Liver (tissue), 9 donors: ENCODE results near the gene FAM43B. TPM values are rescaled to one million over a fixed set of nuclear protein-coding genes. Genes with fewer than 3 reads are reported as not detected.
A peak's percentile ranks its signal among the peaks of the same experiment; 100 is the strongest.
"Not testable (repeated sequence)": the region's sequence is repeated elsewhere in the genome, so short reads cannot be mapped to it uniquely, and the experiment has no call there.

Source experiments
- DNase-seq: peaks from one replicate; pipeline ENCODE4 v3.0.0-alpha.2; 2017; ENCODE audit warnings: low spot score
- H3K27ac ChIP-seq, 2 donors: one replicate each; pipeline ENCODE4 v1.7.0; 2013; ENCODE audit warnings: inconsistent platforms in 2 of 2, low read length in 2 of 2, control low read depth in 1 of 2, low read depth in 1 of 2, mild to moderate bottlenecking in 1 of 2
- H3K27me3 ChIP-seq, 4 donors: one replicate each; pipeline versions ENCODE4 v1.6.1 to v1.7.0; 2013; ENCODE audit warnings: low read length in 3 of 4, inconsistent platforms in 1 of 4, mild to moderate bottlenecking in 1 of 4, moderate library complexity in 1 of 4; ENCODE audit not compliant: control insufficient read depth in 4 of 4, insufficient read depth in 4 of 4
- H3K36me3 ChIP-seq, 4 donors: one replicate each; pipeline versions ENCODE4 v1.6.1 to v1.7.0; 2013; ENCODE audit warnings: low read length in 3 of 4, mild to moderate bottlenecking in 3 of 4, low read depth in 1 of 4, moderate library complexity in 1 of 4; ENCODE audit not compliant: control insufficient read depth in 4 of 4, insufficient read depth in 3 of 4
- H3K4me1 ChIP-seq, 4 donors: one replicate each; pipeline versions ENCODE4 v1.6.1 to v1.7.0; 2013; ENCODE audit warnings: low read length in 3 of 4, mild to moderate bottlenecking in 3 of 4, moderate library complexity in 1 of 4; ENCODE audit not compliant: control insufficient read depth in 4 of 4, insufficient read depth in 4 of 4
- H3K4me3 ChIP-seq, 3 donors: one replicate each; pipeline versions ENCODE4 v1.6.1 to v1.7.0; 2013; ENCODE audit warnings: low read length in 3 of 3, control low read depth in 1 of 3, low read depth in 1 of 3, mild to moderate bottlenecking in 1 of 3
- H3K9ac ChIP-seq, 2 donors: one replicate each; pipeline ENCODE4 v1.7.0; 2013; ENCODE audit warnings: low read length in 2 of 2, mild to moderate bottlenecking in 2 of 2, moderate library complexity in 2 of 2, control low read depth in 1 of 2, low read depth in 1 of 2
- H3K9me3 ChIP-seq, 4 donors: one replicate each; pipeline versions ENCODE4 v1.6.1 to v1.7.0; 2013; ENCODE audit warnings: low read length in 3 of 4; ENCODE audit not compliant: control insufficient read depth in 4 of 4
- CTCF ChIP-seq: fragments of 150-350 bp; IDR thresholded peaks from 2 replicates; pipeline ENCODE4 v1.5.1; 2017; ENCODE audit warnings: improper control_type of control experiment, low read depth, low read length; ENCODE audit not compliant: missing input control
- FOXA2 ChIP-seq: IDR thresholded peaks from 2 replicates; pipeline ENCODE4 v1.6.1; 2016; ENCODE audit warnings: antibody characterized with exemption
- GABPA ChIP-seq, 2 donors: IDR thresholded peaks in 1 of 2; conservative IDR thresholded peaks in 1 of 2; 2 replicates each; pipeline ENCODE4 v1.6.1; 2016; ENCODE audit warnings: antibody characterized with exemption in 2 of 2, mild to moderate bottlenecking in 1 of 2, moderate library complexity in 1 of 2
- RAD21 ChIP-seq, 2 donors: IDR thresholded peaks; 2 replicates each; pipeline ENCODE4 v1.6.1; 2016; ENCODE audit warnings: antibody characterized with exemption in 2 of 2, mild to moderate bottlenecking in 2 of 2
- REST ChIP-seq: IDR thresholded peaks from 2 replicates; pipeline ENCODE4 v1.6.1; 2016; ENCODE audit warnings: antibody characterized with exemption, mild to moderate bottlenecking
- RXRA ChIP-seq, 2 donors: IDR thresholded peaks; 2 replicates each; pipeline ENCODE4 v1.6.1; 2017 to 2018; ENCODE audit warnings: antibody characterized with exemption in 2 of 2, mild to moderate bottlenecking in 1 of 2
- TAF1 ChIP-seq: conservative IDR thresholded peaks from 2 replicates; pipeline ENCODE4 v1.6.1; 2016; ENCODE audit warnings: antibody characterized with exemption, mild to moderate bottlenecking
- YY1 ChIP-seq: IDR thresholded peaks from 2 replicates; pipeline ENCODE4 v1.6.1; 2016; ENCODE audit warnings: antibody characterized with exemption, mild to moderate bottlenecking
- WGBS: extraction: QIAGEN DNeasy Blood & Tissue Kit; methylation state at CpG from one replicate; pipeline ENCODE4 v1.1.7; 2013; 5-methylcytosine and 5-hydroxymethylcytosine counted together
- polyA plus RNA-seq, 2 donors: library from polyadenylated mRNA; stranded (reverse) in 1 of 2; unstranded in 1 of 2; fragments of 200-250 nt in 1 of 2; fragments of >200 nt in 1 of 2; fragmentation: Nextera tagmentation in 1 of 2; extraction: Ambion mirVana in 1 of 2; gene quantifications; one replicate each; pipeline versions ENCODE4 v1.2.1 to v1.2.3, GENCODE V29; 2013 to 2015
- total RNA-seq, 2 donors: library from RNA; depleted of rRNA; stranded (reverse); fragments of >200 nt; gene quantifications; one replicate each; pipeline ENCODE4 v1.2.3, GENCODE V29; 2014
- donor health status: healthy.
- donor health status: healthy.
- donor health status: healthy.
- donor health status: healthy.
- donor health status: healthy.

Gene FAM43B
- total and polyA plus RNA-seq, 4 donors = 0.06 to 0.09 (median 0.07) TPM

- no peak for TF ChIP-seq GABPA (IDR thresholded peaks at IDR 0.05 in 1 of 2, conservative IDR thresholded peaks at IDR 0.05 in 1 of 2)
- TF ChIP-seq RXRA (IDR thresholded peaks at IDR 0.05) = no peak
- TF ChIP-seq CTCF = no peak
These were observed 40.6 kb upstream of the FAM43B start (continued) for GRCh38 chr1:20511518-20512428.

GRCh38 chr1:20519609-20520262, 32.6 kb upstream of the FAM43B start:
- not testable (repeated sequence) for H3K27ac ChIP-seq, DNase-seq, H3K9me3 ChIP-seq, H3K9ac ChIP-seq, H3K4me3 ChIP-seq, H3K4me1 ChIP-seq, H3K36me3 ChIP-seq, H3K27me3 ChIP-seq
- WGBS = 63% methylated on average over 7 of the region's 7 CpGs

GRCh38 chr1:20521960-20522861, 30.2 kb upstream of the FAM43B start:
- Histone ChIP-seq H3K27ac (no peak overlapping the region), H3K4me3 (no peak overlapping the region), H3K27me3 (no peaks in the 10 kb centered on the region), H3K9ac (no peak overlapping the region), H3K4me1 (peaks cover 0 to 3% (median 0%) of the 10 kb centered on the region in 4 donors), H3K9me3 (no peaks in the 10 kb centered on the region), H3K36me3 (no peaks in the 10 kb centered on the region)
- TF ChIP-seq RXRA (IDR thresholded peaks at IDR 0.05) = no peak
- no peak for TF ChIP-seq REST
- TF ChIP-seq TAF1 = no peak
- TF ChIP-seq RAD21 (IDR thresholded peaks at IDR 0.05) = peak; percentile 95
- TF ChIP-seq FOXA2 = no peak
- peak; percentile 90 for TF ChIP-seq CTCF
- no peak for TF ChIP-seq YY1
- DNase-seq = peak; percentile 75
- WGBS = 22% methylated on average over 17 of the region's 17 CpGs
